GM21717 (cell line): ENCODE data around the gene SLC15A2.
"Not testable (repeated sequence)": the region's sequence is repeated elsewhere in the genome, so short reads cannot be mapped to it uniquely, and the experiment has no call there.

Experiments
- ATAC-seq: cut with Tn5 transposase; IDR thresholded peaks from one replicate; pipeline ENCODE4 v1.9.1; 2021; ENCODE audit warnings: mild to moderate bottlenecking, moderate library complexity; ENCODE audit not compliant: unreplicated experiment

SLC15A2 gene

GRCh38 chr3:121894301-121894990 is at the start of gene SLC15A2:
TSS of gene SLC15A2 (plus strand) at chr3:121894401. CDS start at chr3:121894477, 76 bp downstream.
- ATAC-seq: no peak

GRCh38 chr3:121844892-121845291 is 49.3 kb upstream of the SLC15A2 start:
- no peak for ATAC-seq

- ATAC-seq: no peak
Measured at GRCh38 chr3:121852256-121852655, 41.9 kb upstream of the SLC15A2 start.

GRCh38 chr3:121855555-121855954 is 38.6 kb upstream of the SLC15A2 start:
- no peak for ATAC-seq

- not testable (repeated sequence) for ATAC-seq
Measured at GRCh38 chr3:121857778-121858177, 36.4 kb upstream of the SLC15A2 start.

GRCh38 chr3:121863247-121863646 is 31.0 kb upstream of the SLC15A2 start:
- not testable (repeated sequence) for ATAC-seq

GRCh38 chr3:121863801-121864200 is 30.4 kb upstream of the SLC15A2 start:
- ATAC-seq: no peak

- no peak for ATAC-seq
Measured at GRCh38 chr3:121869736-121870135, 24.5 kb upstream of the SLC15A2 start.

GRCh38 chr3:121870717-121871116 is 23.5 kb upstream of the SLC15A2 start:
- no peak for ATAC-seq

- ATAC-seq: no peak
Measured at GRCh38 chr3:121871430-121871829, 22.8 kb upstream of the SLC15A2 start.

- ATAC-seq: no peak
Measured at GRCh38 chr3:121878411-121878810, 15.8 kb upstream of the SLC15A2 start.

GRCh38 chr3:121883507-121883906 is 10.7 kb upstream of the SLC15A2 start:
- no peak for ATAC-seq

GRCh38 chr3:121885386-121885785 is 8.8 kb upstream of the SLC15A2 start:
- ATAC-seq: no peak

- no peak for ATAC-seq
Measured at GRCh38 chr3:121895121-121895520, 920 bp downstream of the SLC15A2 start.

GRCh38 chr3:121895736-121896135 is 1.5 kb downstream of the SLC15A2 start:
- ATAC-seq: no peak

GRCh38 chr3:121896823-121897222 is 2.6 kb downstream of the SLC15A2 start:
- no peak for ATAC-seq

- no peak for ATAC-seq
Measured at GRCh38 chr3:121897296-121897695, 3.1 kb downstream of the SLC15A2 start.

GRCh38 chr3:121913305-121913990 is 19.2 kb downstream of the SLC15A2 start:
- no peak for ATAC-seq

GRCh38 chr3:121914081-121914998 is 20.1 kb downstream of the SLC15A2 start:
- no peak for ATAC-seq

GRCh38 chr3:121916189-121916588 is 22.0 kb downstream of the SLC15A2 start:
- no peak for ATAC-seq

GRCh38 chr3:121918779-121919483 is 24.7 kb downstream of the SLC15A2 start:
- ATAC-seq: no peak
